ENCODE results near the gene HAUS7. TPM values are rescaled to one million over a fixed set of nuclear protein-coding genes. Genes with fewer than 3 reads are reported as not detected.

The HAUS7 gene
- total RNA-seq, 1 experiment from 2014 or later = 46.5 TPM

DNA sequence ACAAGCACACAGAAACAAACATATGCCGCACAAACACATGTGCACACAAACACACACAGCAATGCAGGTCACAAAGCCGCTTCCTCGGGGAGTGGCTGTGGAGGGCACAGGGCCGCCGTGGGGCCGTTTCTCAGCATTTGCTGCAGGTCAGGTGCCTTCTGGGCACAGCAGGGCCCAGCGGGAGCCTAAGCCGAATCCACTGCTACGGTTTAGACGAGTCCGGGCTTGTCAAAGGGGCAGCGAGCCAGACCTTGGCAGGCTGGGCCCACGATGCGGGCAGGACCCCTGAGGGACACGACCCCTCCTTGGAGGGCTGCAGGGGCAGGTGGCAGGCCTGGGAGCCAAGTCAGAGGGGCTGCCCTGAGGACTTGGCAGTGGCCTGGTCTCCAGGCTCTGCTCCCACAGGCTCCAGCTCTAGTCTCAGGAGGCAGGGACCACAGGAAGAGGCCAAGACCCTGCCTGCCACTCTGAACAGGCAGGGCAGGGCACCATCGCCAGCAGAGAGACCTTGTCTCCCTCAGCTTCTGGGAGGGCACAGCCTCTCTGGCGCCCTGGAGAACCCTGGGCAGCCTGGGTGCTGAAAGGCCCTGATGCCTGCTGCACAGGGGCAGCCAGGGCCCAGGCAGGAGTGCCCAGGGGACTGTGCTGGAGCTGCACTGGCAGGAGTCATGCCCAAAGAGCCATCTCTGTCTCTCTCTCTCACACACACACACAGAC lies 41.6 kb upstream of the HAUS7 start:
- no peaks in the 10 kb centered on the region for H3K36me3 Mint-ChIP-seq
- H3K27ac Mint-ChIP-seq = no peak overlapping the region; the same call in 1 of the 2 replicates
- no peaks in the 10 kb centered on the region for H3K9me3 Mint-ChIP-seq
- no peak overlapping the region for H3K4me3 Mint-ChIP-seq
- DNase-seq (ENCODE audit: low spot score) (no peak), ATAC-seq (no peak)
- H3K4me1 Mint-ChIP-seq = 0 out of 2 replicates have a peak, but pooled peaks cover 2% of the 10 kb centered on the region
- H3K27me3 Mint-ChIP-seq (ENCODE audit: low read depth) = peaks cover 15% of the 10 kb centered on the region
- ChIA-PET CTCF (no interaction called here), POLR2A (no interaction called here)
- TF ChIP-seq SP1 (CRISPR knock-in tag; conservative IDR thresholded peaks at IDR 0.05) = no peak
- no peak for TF ChIP-seq ZNF232 (CRISPR knock-in tag; IDR thresholded peaks at IDR 0.05)
- TF ChIP-seq ZNF671 (CRISPR knock-in tag; IDR thresholded peaks at IDR 0.05) = no peak
- TF ChIP-seq ZNF423 (CRISPR knock-in tag; IDR thresholded peaks at IDR 0.05) = no peak
- TF ChIP-seq ZNF219 (CRISPR knock-in tag; IDR thresholded peaks at IDR 0.05; ENCODE audit: borderline replicate concordance) = no peak
- no peak for TF ChIP-seq EMX1 (CRISPR knock-in tag; IDR thresholded peaks at IDR 0.05)
- TF ChIP-seq GTF2I (CRISPR knock-in tag; conservative IDR thresholded peaks at IDR 0.05) = no peak
- TF ChIP-seq, protein P1, sequence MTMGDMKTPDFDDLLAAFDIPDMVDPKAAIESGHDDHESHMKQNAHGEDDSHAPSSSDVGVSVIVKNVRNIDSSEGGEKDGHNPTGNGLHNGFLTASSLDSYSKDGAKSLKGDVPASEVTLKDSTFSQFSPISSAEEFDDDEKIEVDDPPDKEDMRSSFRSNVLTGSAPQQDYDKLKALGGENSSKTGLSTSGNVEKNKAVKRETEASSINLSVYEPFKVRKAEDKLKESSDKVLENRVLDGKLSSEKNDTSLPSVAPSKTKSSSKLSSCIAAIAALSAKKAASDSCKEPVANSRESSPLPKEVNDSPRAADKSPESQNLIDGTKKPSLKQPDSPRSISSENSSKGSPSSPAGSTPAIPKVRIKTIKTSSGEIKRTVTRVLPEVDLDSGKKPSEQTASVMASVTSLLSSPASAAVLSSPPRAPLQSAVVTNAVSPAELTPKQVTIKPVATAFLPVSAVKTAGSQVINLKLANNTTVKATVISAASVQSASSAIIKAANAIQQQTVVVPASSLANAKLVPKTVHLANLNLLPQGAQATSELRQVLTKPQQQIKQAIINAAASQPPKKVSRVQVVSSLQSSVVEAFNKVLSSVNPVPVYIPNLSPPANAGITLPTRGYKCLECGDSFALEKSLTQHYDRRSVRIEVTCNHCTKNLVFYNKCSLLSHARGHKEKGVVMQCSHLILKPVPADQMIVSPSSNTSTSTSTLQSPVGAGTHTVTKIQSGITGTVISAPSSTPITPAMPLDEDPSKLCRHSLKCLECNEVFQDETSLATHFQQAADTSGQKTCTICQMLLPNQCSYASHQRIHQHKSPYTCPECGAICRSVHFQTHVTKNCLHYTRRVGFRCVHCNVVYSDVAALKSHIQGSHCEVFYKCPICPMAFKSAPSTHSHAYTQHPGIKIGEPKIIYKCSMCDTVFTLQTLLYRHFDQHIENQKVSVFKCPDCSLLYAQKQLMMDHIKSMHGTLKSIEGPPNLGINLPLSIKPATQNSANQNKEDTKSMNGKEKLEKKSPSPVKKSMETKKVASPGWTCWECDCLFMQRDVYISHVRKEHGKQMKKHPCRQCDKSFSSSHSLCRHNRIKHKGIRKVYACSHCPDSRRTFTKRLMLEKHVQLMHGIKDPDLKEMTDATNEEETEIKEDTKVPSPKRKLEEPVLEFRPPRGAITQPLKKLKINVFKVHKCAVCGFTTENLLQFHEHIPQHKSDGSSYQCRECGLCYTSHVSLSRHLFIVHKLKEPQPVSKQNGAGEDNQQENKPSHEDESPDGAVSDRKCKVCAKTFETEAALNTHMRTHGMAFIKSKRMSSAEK (CRISPR knock-in tag; IDR thresholded peaks at IDR 0.05; ENCODE audit: borderline replicate concordance) = no peak

DNA sequence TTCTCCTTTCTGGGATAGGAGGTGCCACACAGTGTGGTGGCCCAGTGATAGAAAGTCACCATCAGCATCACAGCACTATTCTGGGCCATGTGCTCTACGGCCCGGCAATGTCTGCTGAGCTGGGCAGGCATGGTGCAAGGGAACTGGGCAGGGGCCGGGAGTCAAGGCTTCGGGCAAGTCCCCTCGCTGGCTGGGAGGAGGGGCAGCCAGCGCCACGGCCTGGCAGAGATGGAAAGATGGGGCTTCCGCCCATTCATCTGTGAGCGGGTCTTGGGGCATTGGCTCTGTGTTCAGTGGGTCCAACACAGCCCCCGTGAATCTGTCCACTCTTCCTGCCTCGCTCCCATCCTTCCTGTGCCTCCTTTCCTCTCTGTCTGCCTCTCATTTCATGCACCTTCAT lies 40.0 kb upstream of the HAUS7 start:
- Mint-ChIP-seq H3K27ac (no peak overlapping the region), H3K27me3 (ENCODE audit: low read depth) (no peaks in the 10 kb centered on the region; the same call in none of the 2 replicates), H3K9me3 (no peaks in the 10 kb centered on the region), H3K36me3 (no peaks in the 10 kb centered on the region), H3K4me1 (0 out of 2 replicates have a peak, but pooled peaks cover 2% of the 10 kb centered on the region), H3K4me3 (no peak overlapping the region)
- no peak for ATAC-seq
- POLR2A ChIA-PET = no interaction called here
- CTCF ChIA-PET = interaction anchor here (1.2 kb wide), 1 partner anchor 40 kb away, joined by 4 read pairs; the partner anchor contains the start of gene HAUS7
- TF ChIP-seq JUN (CRISPR knock-in tag; IDR thresholded peaks at IDR 0.05) = no peak
- no peak for TF ChIP-seq MXD4 (CRISPR knock-in tag; IDR thresholded peaks at IDR 0.05; ENCODE audit: borderline replicate concordance)
- TF ChIP-seq FOXJ3 (CRISPR knock-in tag; IDR thresholded peaks at IDR 0.05; ENCODE audit: borderline replicate concordance) = no peak
- no peak for TF ChIP-seq ZNF219 (CRISPR knock-in tag; IDR thresholded peaks at IDR 0.05; ENCODE audit: borderline replicate concordance)
- TF ChIP-seq SP1 (CRISPR knock-in tag; conservative IDR thresholded peaks at IDR 0.05) = no peak
- TF ChIP-seq ATF1 (CRISPR knock-in tag; IDR thresholded peaks at IDR 0.05) = no peak
- TF ChIP-seq, protein P2, sequence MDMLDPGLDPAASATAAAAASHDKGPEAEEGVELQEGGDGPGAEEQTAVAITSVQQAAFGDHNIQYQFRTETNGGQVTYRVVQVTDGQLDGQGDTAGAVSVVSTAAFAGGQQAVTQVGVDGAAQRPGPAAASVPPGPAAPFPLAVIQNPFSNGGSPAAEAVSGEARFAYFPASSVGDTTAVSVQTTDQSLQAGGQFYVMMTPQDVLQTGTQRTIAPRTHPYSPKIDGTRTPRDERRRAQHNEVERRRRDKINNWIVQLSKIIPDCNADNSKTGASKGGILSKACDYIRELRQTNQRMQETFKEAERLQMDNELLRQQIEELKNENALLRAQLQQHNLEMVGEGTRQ (CRISPR knock-in tag; IDR thresholded peaks at IDR 0.05) = no peak
- TF ChIP-seq ZBTB21 (CRISPR knock-in tag; IDR thresholded peaks at IDR 0.05; ENCODE audit: borderline replicate concordance) = no peak
- no peak for TF ChIP-seq E2F4 (CRISPR knock-in tag; IDR thresholded peaks at IDR 0.05; ENCODE audit: borderline replicate concordance, low read depth)
- no peak for DNase-seq (ENCODE audit: low spot score)

- H3K4me3 Mint-ChIP-seq = no peak overlapping the region
- POLR2A ChIA-PET = interaction anchor here (0.6 kb wide), 1 partner anchor 40 kb away, joined by 3 read pairs; no protein-coding TSS in a partner anchor
- no peaks in the 10 kb centered on the region for H3K36me3 Mint-ChIP-seq
- CTCF ChIA-PET = interaction anchor here (0.6 to 4.2 kb wide), 3 partner anchors 13 to 413 kb away, joined by 3 to 54 read pairs (median 6); partner anchors contain the start of gene HAUS7
- DNase-seq (ENCODE audit: low spot score) (no peak), ATAC-seq (no peak)
- no peak overlapping the region for H3K27ac Mint-ChIP-seq
- H3K9me3 Mint-ChIP-seq = no peaks in the 10 kb centered on the region
- no peaks in the 10 kb centered on the region for H3K27me3 Mint-ChIP-seq (ENCODE audit: low read depth)
- H3K4me1 Mint-ChIP-seq = 0 out of 2 replicates have a peak, but pooled peaks cover 2% of the 10 kb centered on the region
- TF ChIP-seq RORB (CRISPR knock-in tag; IDR thresholded peaks at IDR 0.05) (no peak), ETV6 (CRISPR knock-in tag; IDR thresholded peaks at IDR 0.05) (no peak), ELF4 (CRISPR knock-in tag; IDR thresholded peaks at IDR 0.05; ENCODE audit: low read depth) (no peak), ZBTB43 (CRISPR knock-in tag; IDR thresholded peaks at IDR 0.05) (no peak), MYBL2 (CRISPR knock-in tag; IDR thresholded peaks at IDR 0.05) (no peak), ZNF121 (CRISPR knock-in tag; IDR thresholded peaks at IDR 0.05) (no peak), JAZF1 (CRISPR knock-in tag; IDR thresholded peaks at IDR 0.05) (no peak), ZNF263 (CRISPR knock-in tag; IDR thresholded peaks at IDR 0.05; ENCODE audit: low read depth) (no peak)
- TF ChIP-seq, protein P3, sequence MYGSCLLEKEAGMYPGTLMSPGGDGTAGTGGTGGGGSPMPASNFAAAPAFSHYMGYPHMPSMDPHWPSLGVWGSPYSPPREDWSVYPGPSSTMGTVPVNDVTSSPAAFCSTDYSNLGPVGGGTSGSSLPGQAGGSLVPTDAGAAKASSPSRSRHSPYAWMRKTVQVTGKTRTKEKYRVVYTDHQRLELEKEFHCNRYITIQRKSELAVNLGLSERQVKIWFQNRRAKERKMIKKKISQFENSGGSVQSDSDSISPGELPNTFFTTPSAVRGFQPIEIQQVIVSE (CRISPR knock-in tag; IDR thresholded peaks at IDR 0.05; ENCODE audit: borderline replicate concordance) = no peak
Measured at GRCh38 chrX:153509592-153509991, 39.2 kb upstream of the HAUS7 start.

Data from WTC11 (cell line).